GM12878 (cell line): Measurements from ENCODE around the gene HEATR3. TPM values are rescaled to one million over a fixed set of nuclear protein-coding genes. Genes with fewer than 3 reads are reported as not detected.

Source experiments
- CBX5 ChIP-seq: sonication (generic); IDR thresholded peaks from 2 replicates; pipeline ENCODE4 v1.6.1; 2016; ENCODE audit warnings: low read depth, moderate library complexity, mild to moderate bottlenecking, inconsistent platforms
- CHD1 ChIP-seq: IDR thresholded peaks from 2 replicates; pipeline ENCODE4 v1.6.1; 2012; ENCODE audit warnings: low read depth, low read length, improper control_type of control experiment
- E4F1 ChIP-seq: fragments of 450-650 bp; IDR thresholded peaks from 2 replicates; pipeline ENCODE4 v1.6.1; 2018; ENCODE audit warnings: borderline replicate concordance, mild to moderate bottlenecking; ENCODE audit not compliant: partially characterized antibody
- EED ChIP-seq: sonication (generic); IDR thresholded peaks from 2 replicates; pipeline ENCODE4 v1.6.1; 2016; ENCODE audit warnings: antibody characterized with exemption, low read depth
- EZH2 ChIP-seq: IDR thresholded peaks from 2 replicates; pipeline ENCODE4 v1.6.1; 2012; ENCODE audit warnings: low read depth, mild to moderate bottlenecking, control low read depth, inconsistent platforms, low read length, borderline replicate concordance; ENCODE audit not compliant: control insufficient read depth
- FOXK2 ChIP-seq: fragments of 450-650 bp; IDR thresholded peaks from 2 replicates; pipeline ENCODE4 v1.6.1; 2017; ENCODE audit warnings: mild to moderate bottlenecking, moderate library complexity
- MTA2 ChIP-seq: fragments of 450-650 bp; IDR thresholded peaks from 2 replicates; pipeline ENCODE4 v1.6.1; 2016; ENCODE audit warnings: low read depth, mild to moderate bottlenecking, moderate library complexity
- PML ChIP-seq: IDR thresholded peaks from 2 replicates; pipeline ENCODE4 v1.6.1; 2012; ENCODE audit warnings: low read length, inconsistent platforms
- POLR2AphosphoS2 ChIP-seq: IDR thresholded peaks from 2 replicates; pipeline ENCODE4 v1.6.1; 2011; ENCODE audit warnings: low read depth, mild to moderate bottlenecking, low read length, improper control_type of control experiment, moderate library complexity
- RAD21 ChIP-seq: IDR thresholded peaks from 2 replicates; pipeline ENCODE4 v1.6.1; 2011; ENCODE audit warnings: mild to moderate bottlenecking, low read depth, low read length, moderate library complexity; ENCODE audit not compliant: insufficient read depth
- SIX5 ChIP-seq: IDR thresholded peaks from 2 replicates; pipeline ENCODE4 v1.6.1; 2011; ENCODE audit warnings: mild to moderate bottlenecking, low read depth, low read length, moderate library complexity; ENCODE audit not compliant: severe bottlenecking
- polyA plus RNA-seq, 11 experiments: library from polyadenylated mRNA; depleted of rRNA in 4 of 11; unstranded in 6 of 11; stranded (reverse) in 5 of 11; fragments of >200 nt; fragmentation: Nextera tagmentation in 4 of 11; fragmentation: Illumina TruSeq in 1 of 11; extraction: Ambion mirVana in 4 of 11; extraction: Trizol in 1 of 11; gene quantifications; 1 replicate in 1 of 11; 2 replicates in 10 of 11; pipeline versions ENCODE4 v1.2.1 to v1.2.3, GENCODE V29; 2011 to 2016; ENCODE audit warnings: inconsistent platforms in 2 of 11, missing spikeins in 2 of 11, low read depth in 1 of 11
- total RNA-seq, 4 experiments: library from RNA; depleted of rRNA in 3 of 4; stranded (reverse); fragments of >200 nt in 3 of 4; fragmentation: Illumina TruSeq in 1 of 4; extraction: Trizol in 1 of 4; gene quantifications; 2 replicates each; pipeline versions ENCODE4 v1.2.1 to v1.2.3, GENCODE V29; 2013 to 2021
- TF ChIP-seq, protein P1 (sequence below): IDR thresholded peaks from 2 replicates; pipeline ENCODE4 v1.6.1; 2011; ENCODE audit warnings: borderline replicate concordance, low read depth, mild to moderate bottlenecking, moderate library complexity, mixed read lengths, low read length; ENCODE audit not compliant: insufficient read depth; ENCODE audit errors: extremely low read length

Gene HEATR3
- total and polyA plus RNA-seq, 10 of the 15 experiments (the other 5 are each of a cell fraction or from before 2014, with no cell fraction given): 1.5 to 30.0 (median 17.7) TPM

GRCh38 chr16:50072730-50073129, 7.0 kb downstream of the HEATR3 start (continued):
- TF ChIP-seq, protein P1, sequence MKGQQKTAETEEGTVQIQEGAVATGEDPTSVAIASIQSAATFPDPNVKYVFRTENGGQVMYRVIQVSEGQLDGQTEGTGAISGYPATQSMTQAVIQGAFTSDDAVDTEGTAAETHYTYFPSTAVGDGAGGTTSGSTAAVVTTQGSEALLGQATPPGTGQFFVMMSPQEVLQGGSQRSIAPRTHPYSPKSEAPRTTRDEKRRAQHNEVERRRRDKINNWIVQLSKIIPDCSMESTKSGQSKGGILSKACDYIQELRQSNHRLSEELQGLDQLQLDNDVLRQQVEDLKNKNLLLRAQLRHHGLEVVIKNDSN: no peak
- TF ChIP-seq SIX5 (no peak), E4F1 (no peak), MTA2 (peak; percentile 83), PML (0 out of 2 replicates have a peak, but pooled peaks have one; percentile 27), RAD21 (no peak), FOXK2 (no peak), POLR2AphosphoS2 (no peak), EED (no peak), CBX5 (no peak), CHD1 (no peak), EZH2 (no peak)
